ENCODE results near the gene STEAP3.

Gene STEAP3

DNA sequence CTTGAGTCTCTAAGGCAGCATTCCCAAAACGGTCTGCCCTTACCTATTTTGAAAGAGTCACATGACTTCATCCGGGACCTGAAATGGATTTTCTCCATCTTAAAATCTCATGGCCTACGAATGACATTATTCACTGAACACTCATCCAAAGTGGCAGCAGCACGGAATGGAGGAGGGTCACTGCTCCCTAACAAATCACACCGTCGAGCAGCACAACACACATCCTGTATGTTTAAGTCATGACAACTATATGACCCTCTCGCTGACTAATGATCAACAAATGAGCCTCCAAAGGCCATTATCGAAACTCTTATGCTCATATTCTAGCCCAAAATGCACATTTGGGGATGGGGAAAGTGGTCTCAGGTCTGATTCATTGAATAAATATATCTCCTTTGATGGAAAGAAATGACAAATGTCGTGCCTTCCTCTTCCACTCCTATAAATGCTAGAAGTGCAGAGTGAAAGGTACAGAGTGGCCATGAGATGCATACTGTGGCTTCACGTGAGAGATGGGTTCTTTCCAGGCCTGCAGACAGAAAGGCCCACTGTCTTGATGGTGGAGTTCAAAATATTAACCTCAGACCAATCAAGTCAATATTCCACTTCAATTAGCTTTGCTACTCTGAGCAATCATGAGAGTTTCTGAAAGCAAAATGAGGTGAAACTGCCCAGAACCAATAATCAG, 72.2 kb downstream of the STEAP3 start:
- DNase-seq, result no peak

DNA sequence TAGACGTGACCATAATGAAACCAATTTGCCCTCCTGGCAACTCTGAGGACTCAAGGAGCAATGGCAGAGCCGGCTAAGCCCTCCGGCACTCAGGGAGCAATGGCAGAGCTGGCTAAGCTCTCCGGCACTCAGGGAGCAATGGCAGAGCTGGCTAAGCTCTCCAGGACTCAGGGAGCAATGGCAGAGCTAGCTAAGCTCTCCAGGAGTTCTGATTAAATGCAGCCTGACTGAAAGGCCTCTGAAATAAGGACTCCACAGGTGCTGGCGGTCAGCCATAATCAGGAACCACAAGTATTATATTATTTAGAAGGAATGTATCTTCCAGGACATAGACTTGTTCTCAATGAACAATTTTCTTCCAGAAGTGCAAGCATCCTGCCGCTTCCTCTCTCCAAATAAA, 77.8 kb downstream of the STEAP3 start:
- DNase-seq, result no peak

DNA sequence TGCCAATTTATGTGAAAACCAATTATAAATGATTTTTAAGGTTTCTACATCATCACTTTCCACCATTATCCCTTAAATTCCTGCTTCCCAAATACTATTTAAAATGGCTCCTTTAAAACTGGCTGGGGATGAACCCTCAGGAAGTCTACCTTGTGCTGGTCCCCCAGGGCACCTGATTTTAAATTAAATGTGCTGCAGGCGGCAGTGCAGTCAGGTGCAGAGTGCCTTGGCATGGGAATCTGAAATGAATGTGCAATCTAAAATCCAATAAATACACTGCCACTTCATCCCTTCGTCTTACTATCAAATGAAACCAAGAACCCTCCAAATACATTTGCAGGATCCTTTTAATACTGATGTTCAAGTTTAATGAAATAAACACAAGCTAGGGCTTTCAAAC, 81.2 kb downstream of the STEAP3 start:
- DNase-seq, result no peak

DNA sequence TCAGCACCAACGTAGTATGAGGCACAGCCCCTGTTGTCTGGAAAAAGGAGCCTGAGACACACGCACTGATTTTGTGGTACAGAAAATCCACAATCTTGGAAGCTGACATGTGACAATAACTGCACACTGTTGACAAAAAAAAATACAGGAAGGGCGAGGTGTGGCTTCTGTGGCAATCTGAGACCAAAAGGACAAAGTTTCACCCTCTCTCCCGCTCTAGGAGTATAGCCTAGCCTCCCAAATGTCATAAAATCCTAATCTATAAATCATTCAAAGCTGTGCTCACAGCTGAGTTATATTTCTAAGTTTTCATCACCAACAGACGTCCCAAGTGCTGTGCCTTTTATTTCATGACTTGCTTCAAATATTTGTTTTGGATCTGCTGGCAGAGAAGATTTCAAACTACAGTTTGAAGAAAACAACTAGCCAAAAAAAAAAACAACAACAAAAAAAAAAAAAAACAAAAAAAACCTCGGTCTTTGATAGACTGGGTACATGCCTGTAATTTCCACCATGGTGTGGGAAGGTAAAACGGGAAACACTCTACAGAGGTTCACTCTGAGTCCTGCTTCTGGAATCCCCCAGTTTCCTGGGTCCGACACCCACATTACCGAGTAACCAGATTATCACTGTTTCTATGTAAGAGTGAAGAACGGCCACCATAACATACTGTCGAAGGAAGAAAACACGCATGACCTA, 82.0 kb downstream of the STEAP3 start:
- no peak for DNase-seq

DNA sequence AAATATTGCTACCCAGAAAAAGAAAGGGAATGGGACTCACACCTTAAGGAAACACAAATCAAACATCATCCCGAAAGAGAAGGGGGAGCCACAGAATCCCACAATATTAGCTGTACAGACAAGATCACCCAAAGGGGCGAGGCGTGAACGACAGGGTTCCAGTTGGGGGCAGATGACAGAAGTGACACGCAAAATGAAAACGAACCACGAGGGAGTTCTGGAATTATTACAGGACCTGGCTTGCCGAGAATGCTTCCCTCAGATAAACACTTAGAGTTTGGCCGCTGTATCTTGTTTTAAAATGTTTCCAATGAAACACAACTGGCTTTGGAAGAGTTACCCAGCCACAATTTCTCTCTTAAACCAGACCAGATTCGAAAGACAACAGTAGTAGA, 82.6 kb downstream of the STEAP3 start:
- DNase-seq, result no peak

DNA sequence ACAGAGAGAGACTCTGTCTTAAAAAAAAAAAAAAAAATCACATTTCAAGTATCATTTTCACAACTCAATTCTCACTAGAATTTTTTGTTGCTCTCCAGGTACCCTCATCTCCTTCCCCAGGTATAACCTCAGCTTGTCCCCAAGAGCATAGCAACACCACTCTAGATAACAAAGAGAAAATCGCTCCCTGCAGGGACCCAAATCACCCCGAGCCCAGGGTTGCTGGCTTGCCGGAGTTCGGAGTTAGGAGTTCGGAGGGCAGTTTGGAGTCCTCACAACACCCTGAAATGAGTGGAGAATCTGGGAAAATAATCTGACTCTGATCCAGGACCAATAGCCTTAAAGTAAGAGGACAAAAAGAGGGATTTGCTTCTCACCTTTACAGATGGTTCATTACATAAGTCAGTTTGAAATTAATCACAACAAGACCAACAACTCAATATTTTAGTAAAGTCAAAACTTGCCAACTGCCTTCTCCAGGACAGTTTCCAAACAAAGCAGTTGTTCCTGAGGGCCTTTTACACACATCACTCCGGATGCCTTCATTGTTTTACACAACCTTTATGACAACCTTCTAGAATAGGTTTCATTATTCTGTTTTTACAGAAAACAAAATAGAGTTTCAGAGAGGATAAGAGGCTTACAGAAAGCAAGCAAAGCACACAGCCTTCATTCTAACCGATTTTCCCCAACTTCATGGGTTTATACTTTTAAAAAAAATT, 83.9 kb downstream of the STEAP3 start:
- no peak for DNase-seq

DNA sequence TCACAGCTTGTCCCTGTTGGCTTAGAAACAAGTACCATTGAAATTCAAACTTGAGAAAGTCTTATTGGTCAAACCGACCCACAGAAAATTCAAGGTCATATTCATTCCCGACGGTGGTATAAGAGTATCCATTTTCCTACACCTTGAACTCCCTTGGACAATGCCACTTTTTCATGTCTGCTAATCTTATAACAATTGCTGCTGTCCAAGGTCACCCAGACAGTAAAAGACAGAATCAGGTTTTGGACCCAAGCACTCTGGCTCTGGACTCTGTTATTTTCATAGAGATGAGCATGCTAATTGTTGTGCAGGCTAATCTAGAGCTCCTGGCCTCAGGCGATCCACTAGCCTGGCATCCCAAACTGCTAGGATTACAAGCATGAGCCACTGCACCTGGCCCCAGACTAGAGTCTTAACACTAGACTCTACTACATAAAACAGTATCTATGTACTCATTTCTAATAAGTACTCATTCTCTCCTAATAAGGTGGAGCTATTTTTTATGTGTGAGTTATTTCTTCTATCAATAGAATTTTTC, 85.2 kb downstream of the STEAP3 start:
- no peak for DNase-seq

DNA sequence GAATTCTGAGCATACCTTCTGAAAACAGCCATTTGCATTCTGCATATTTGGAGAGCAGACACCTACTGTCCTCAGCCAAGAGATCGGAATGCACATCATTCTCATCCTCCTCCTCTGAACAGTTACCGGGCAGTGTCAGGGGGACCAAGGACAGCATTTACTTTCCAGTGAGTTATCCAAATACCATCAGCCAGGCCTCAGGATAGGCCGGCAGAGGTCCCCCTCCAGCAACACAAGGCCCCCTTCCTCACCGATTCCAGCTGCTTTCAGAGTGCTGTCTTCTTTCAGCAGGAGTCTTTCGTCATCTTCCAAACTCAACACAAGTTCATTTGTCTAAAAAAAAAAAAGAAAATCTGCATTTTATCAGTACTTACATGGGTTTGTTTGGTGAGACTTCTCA, 87.7 kb downstream of the STEAP3 start:
- DNase-seq, result no peak

DNA sequence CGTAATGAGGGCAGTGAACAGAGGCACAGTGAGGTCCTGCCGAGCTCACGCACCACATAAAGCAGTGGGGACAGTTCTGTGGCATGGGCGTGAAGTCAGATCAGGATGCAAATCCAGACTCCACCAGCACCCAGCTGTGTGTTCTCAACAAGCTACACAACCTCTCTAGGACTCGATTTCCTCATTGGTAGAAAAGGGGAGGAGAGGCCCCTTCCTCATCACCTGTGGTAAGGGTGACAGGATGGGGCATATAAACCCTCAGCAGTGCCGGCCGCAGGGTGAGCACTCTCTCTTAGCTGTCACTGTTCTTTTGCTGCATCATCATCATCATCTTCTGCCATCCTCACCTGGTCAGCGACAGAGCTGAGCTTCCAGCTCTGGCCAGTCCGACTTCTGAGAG, 88.2 kb downstream of the STEAP3 start:
- DNase-seq, result no peak
